Measurements from ENCODE around the gene RASAL3. TPM values are rescaled to one million over a fixed set of nuclear protein-coding genes. Genes with fewer than 3 reads are reported as not detected.

The RASAL3 gene
- total RNA-seq, 4 donors from 2014 or later = 0.33 to 7.0 (median 2.0) TPM

- TF ChIP-seq CTCF (IDR thresholded peaks at IDR 0.05; ENCODE audit: low read depth) = no peak
Observed at GRCh38 chr19:15427991-15428471, 36.3 kb downstream of the RASAL3 start.

- no peak for TF ChIP-seq CTCF (IDR thresholded peaks at IDR 0.05; ENCODE audit: low read depth)
Observed at GRCh38 chr19:15427350-15427700, 37.0 kb downstream of the RASAL3 start.

GRCh38 chr19:15426485-15427349 is 37.6 kb downstream of the RASAL3 start:
- no peak for TF ChIP-seq CTCF (IDR thresholded peaks at IDR 0.05; ENCODE audit: low read depth)

- TF ChIP-seq CTCF (IDR thresholded peaks at IDR 0.05; ENCODE audit: low read depth) = no peak
Observed at GRCh38 chr19:15425321-15425950, 38.9 kb downstream of the RASAL3 start.

GRCh38 chr19:15424692-15425272 is 39.6 kb downstream of the RASAL3 start:
- TF ChIP-seq CTCF (IDR thresholded peaks at IDR 0.05; ENCODE audit: low read depth) = no peak

- TF ChIP-seq CTCF (IDR thresholded peaks at IDR 0.05; ENCODE audit: low read depth) = no peak
Observed at GRCh38 chr19:15424121-15424520, 40.2 kb downstream of the RASAL3 start.

GRCh38 chr19:15423130-15423529 is 41.2 kb downstream of the RASAL3 start:
- TF ChIP-seq CTCF (IDR thresholded peaks at IDR 0.05; ENCODE audit: low read depth) = no peak

Measured in subcutaneous adipose tissue (tissue), 4 donors.